Esophagus squamous epithelium (tissue), 4 donors: Measurements from ENCODE around the gene BIRC7.

ENCODE experiments used
- CTCF ChIP-seq, 6 experiments: fragments of 450-650 bp in 4 of 6; fragments of 200-600 bp in 2 of 6; sonication (generic) in 2 of 6; IDR thresholded peaks; one replicate each; pipeline ENCODE4 v1.5.1; 2016 to 2019; ENCODE audit warnings: antibody characterized with exemption in 6 of 6, mild to moderate bottlenecking in 4 of 6, moderate library complexity in 4 of 6
- POLR2A ChIP-seq, 4 donors: fragments of 450-650 bp; IDR thresholded peaks; one replicate each; pipeline ENCODE4 v1.6.1; 2017; ENCODE audit warnings: antibody characterized with exemption in 4 of 4, mild to moderate bottlenecking in 4 of 4, moderate library complexity in 3 of 4

DNA sequence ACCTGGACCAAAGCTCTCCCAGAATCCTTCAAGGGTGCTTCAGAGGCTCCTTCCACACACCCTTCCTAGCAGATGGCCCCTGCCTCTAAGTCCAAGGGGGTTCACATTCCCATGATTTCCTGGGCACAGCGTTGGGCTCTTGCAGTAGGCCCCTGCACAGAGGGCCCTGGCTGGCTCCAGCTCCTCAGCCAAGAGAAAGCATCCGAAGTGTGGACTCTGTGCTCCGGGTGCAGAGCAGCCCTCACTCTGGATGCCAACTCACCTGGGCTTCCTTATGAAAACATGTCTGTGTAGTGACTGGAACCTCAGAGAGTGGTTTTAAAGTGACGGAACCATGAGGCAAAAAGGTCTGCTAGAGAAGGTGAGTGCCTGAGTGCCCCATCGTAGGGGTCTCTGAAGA, 31.3 kb upstream of the BIRC7 start:
- TF ChIP-seq CTCF (IDR thresholded peaks at IDR 0.05) (no peak), POLR2A (IDR thresholded peaks at IDR 0.05) (no peak)
